Myocyte (in vitro differentiated cells): ENCODE data around the gene PDX1. TPM values are rescaled to one million over a fixed set of nuclear protein-coding genes. Genes with fewer than 3 reads are reported as not detected.

Experiments used
- DNase-seq: peaks from one replicate; pipeline ENCODE4 v3.0.0-alpha.2; 2012; ENCODE audit warnings: low read depth
- polyA plus RNA-seq: library from polyadenylated mRNA; unstranded; fragments of >200 nt; gene quantifications from one replicate; pipeline ENCODE4 v1.2.1, GENCODE V29; 2012; ENCODE audit warnings: missing spikeins
- total RNA-seq: library from RNA; depleted of rRNA; stranded (reverse); fragments of >200 nt; gene quantifications from 2 replicates; pipeline ENCODE4 v1.2.3, GENCODE V29; 2014

PDX1 gene
- total RNA-seq = not detected in 2 replicates
- not detected for polyA plus RNA-seq

GRCh38 chr13:27919934-27920676 lies at the start of gene PDX1:
Gene PDX1 (plus strand): TSS chr13:27920000. CDS start chr13:27920139, 139 bp downstream.
- DNase-seq = no peak

- DNase-seq = no peak
These were observed 41.5 kb upstream of the PDX1 start for GRCh38 chr13:27878274-27878673.

GRCh38 chr13:27889471-27889870 lies 30.3 kb upstream of the PDX1 start:
- DNase-seq = no peak

- DNase-seq = no peak
These were observed 23.1 kb upstream of the PDX1 start for GRCh38 chr13:27896726-27897125.

- DNase-seq = no peak
These were observed 15.1 kb upstream of the PDX1 start for GRCh38 chr13:27904719-27905118.

- DNase-seq = no peak
These were observed 14.2 kb upstream of the PDX1 start for GRCh38 chr13:27905650-27906049.

- DNase-seq = no peak
These were observed 12.5 kb upstream of the PDX1 start for GRCh38 chr13:27907121-27907787.

- no peak for DNase-seq
These were observed 10.4 kb upstream of the PDX1 start for GRCh38 chr13:27909378-27909777.

- no peak for DNase-seq
These were observed 8.3 kb upstream of the PDX1 start for GRCh38 chr13:27911521-27911920.

- no peak for DNase-seq
These were observed 6.6 kb upstream of the PDX1 start for GRCh38 chr13:27913160-27913559.

- DNase-seq = no peak
These were observed 4.2 kb upstream of the PDX1 start for GRCh38 chr13:27915301-27916207.

GRCh38 chr13:27917121-27917947 lies 2.5 kb upstream of the PDX1 start:
- DNase-seq = no peak

GRCh38 chr13:27918041-27918917 lies 1.5 kb upstream of the PDX1 start:
- DNase-seq = no peak

- no peak for DNase-seq
These were observed 712 bp upstream of the PDX1 start for GRCh38 chr13:27918918-27919658.

- no peak for DNase-seq
These were observed 204 bp upstream of the PDX1 start for GRCh38 chr13:27919659-27919933.

GRCh38 chr13:27920677-27921420 lies 1.0 kb downstream of the PDX1 start:
- no peak for DNase-seq

GRCh38 chr13:27921421-27921960 lies 1.7 kb downstream of the PDX1 start:
- no peak for DNase-seq
